K562 (cell line): ENCODE results near the gene FSHR. TPM values are rescaled to one million over a fixed set of nuclear protein-coding genes. Genes with fewer than 3 reads are reported as not detected.

Experiments used
- ATAC-seq: fragments of 200-7000 bp; cut with Tn5 transposase; 3 replicates; pipeline ENCODE4 v1.9.1; 2020; ENCODE audit warnings: moderate library complexity
- BruUV-seq: library from RNA; stranded (reverse); fragments of 400-500 nt; replicated peaks from 2 replicates; lab custom pipeline; 2021; lab: Mats Ljungman, UMichigan
- CTCF ChIA-PET: fragments of 300-600 bp; formaldehyde crosslinking; extraction: SDS; loops from one replicate; lab custom pipeline; 2021; ENCODE audit warnings: low intra/inter-chr PET ratio; lab: Yijun Ruan, JAX
- POLR2A ChIA-PET: fragments of 300-600, 350-650 bp; sonication (Branson Sonifier 250); formaldehyde crosslinking; extraction: SDS; loops from one replicate; lab custom pipeline; 2021; ENCODE audit warnings: antibody characterized with exemption, inconsistent platforms; lab: Yijun Ruan, JAX
- DNase-seq, 4 experiments: peaks; one replicate each; pipeline versions ENCODE4 v3.0.0 to v3.0.0-alpha.2; 2011 to 2018; ENCODE audit warnings: low spot score in 3 of 4, mixed read lengths in 3 of 4; ENCODE audit errors: extremely low read depth in 1 of 4
- FAIRE-seq: peaks from 2 replicates; lab custom pipeline; 2011; peaks lifted over from hg19 to GRCh38; lab: Jason Lieb, UNC
- H2AFZ ChIP-seq: 2 replicates; pipeline ENCODE4 v1.6.0; 2011; ENCODE audit warnings: low read depth, low read length, control low read depth, inconsistent platforms
- H3K27ac ChIP-seq: fragments of 200-600 bp; 3 replicates; pipeline ENCODE4 v1.8.0; 2011; ENCODE audit warnings: low read depth, mild to moderate bottlenecking, control low read depth, inconsistent platforms, low read length, moderate library complexity, mixed read lengths; ENCODE audit errors: extremely low read depth
- H3K27me3 ChIP-seq, 2 experiments: fragments of 300-600 bp in 1 of 2; 2 replicates in 1 of 2; 3 replicates in 1 of 2; pipeline versions ENCODE4 v1.6.0 to v1.8.0; 2011; ENCODE audit warnings: inconsistent platforms in 2 of 2, low read length in 2 of 2, mild to moderate bottlenecking in 1 of 2, mixed read lengths in 1 of 2, moderate library complexity in 1 of 2; ENCODE audit not compliant: control insufficient read depth in 2 of 2, insufficient read depth in 2 of 2
- H3K36me3 ChIP-seq: fragments of 300-600 bp; 3 replicates; pipeline ENCODE4 v1.8.0; 2011; ENCODE audit warnings: mild to moderate bottlenecking, low read length, inconsistent platforms; ENCODE audit not compliant: control insufficient read depth, insufficient read depth
- H3K4me1 ChIP-seq, 2 experiments: fragments of 200-600 bp in 1 of 2; replicated peaks in 1 of 2; 2 replicates in 1 of 2; 3 replicates in 1 of 2; pipeline versions ENCODE4 v1.5.1 to v1.8.0; 2011; ENCODE audit warnings: inconsistent platforms in 2 of 2, low read length in 2 of 2, mild to moderate bottlenecking in 1 of 2, mixed read lengths in 1 of 2, moderate library complexity in 1 of 2; ENCODE audit not compliant: control insufficient read depth in 2 of 2, insufficient read depth in 2 of 2
- H3K4me2 ChIP-seq: 2 replicates; pipeline ENCODE4 v1.6.1; 2011; ENCODE audit warnings: low read length, control low read depth, inconsistent platforms, mixed read lengths; ENCODE audit not compliant: insufficient read depth
- H3K4me3 ChIP-seq: fragments of 200-600 bp; sonication (generic), shearing (Covaris generic); 2 replicates; pipeline ENCODE4 v1.5.1; 2016; ENCODE audit warnings: control low read depth, inconsistent platforms
- H3K79me2 ChIP-seq: fragments of 200-600 bp; 3 replicates; pipeline ENCODE4 v1.8.0; 2011; ENCODE audit warnings: low read length, inconsistent platforms; ENCODE audit not compliant: control insufficient read depth, insufficient read depth
- H3K9ac ChIP-seq, 2 experiments: 2 replicates each; pipeline versions ENCODE4 v1.6.0 to v1.6.1; 2011; ENCODE audit warnings: low read depth in 2 of 2, low read length in 2 of 2, control low read depth in 1 of 2, inconsistent platforms in 1 of 2, mild to moderate bottlenecking in 1 of 2, mixed read lengths in 1 of 2; ENCODE audit not compliant: insufficient read depth in 1 of 2
- H3K9me1 ChIP-seq: one replicate; pipeline ENCODE4 v1.6.0; 2011; ENCODE audit warnings: inconsistent platforms, mild to moderate bottlenecking, low read length, moderate library complexity; ENCODE audit not compliant: control insufficient read depth, insufficient read depth
- H3K9me3 ChIP-seq: replicated peaks from 2 replicates; pipeline ENCODE4 v1.5.1; 2011; ENCODE audit warnings: low read depth, low read length, inconsistent platforms; ENCODE audit not compliant: control insufficient read depth, insufficient read depth
- H4K20me1 ChIP-seq: replicated peaks from 2 replicates; pipeline ENCODE4 v1.6.1; 2011; ENCODE audit warnings: low read length, inconsistent platforms, mixed read lengths; ENCODE audit not compliant: control insufficient read depth, insufficient read depth
- CBFA2T2 ChIP-seq: fragments of 450-650 bp; conservative IDR thresholded peaks from 2 replicates; pipeline ENCODE4 v1.6.1; 2017; ENCODE audit warnings: mild to moderate bottlenecking
- FUS ChIP-seq: fragments of 200-400 bp; formaldehyde crosslinking; optimal IDR thresholded peaks from 2 replicates; pipeline ENCODE3; 2017; ENCODE audit warnings: low read depth, low read length
- JUND ChIP-seq, 2 experiments: IDR thresholded peaks; 2 replicates in 1 of 2; 3 replicates in 1 of 2; pipeline ENCODE4 v1.6.1; 2011; ENCODE audit warnings: borderline replicate concordance in 2 of 2, low read depth in 2 of 2, low read length in 2 of 2, improper control_type of control experiment in 1 of 2, missing biosample characterization in 1 of 2, missing genetic modification characterization in 1 of 2, missing genetic modification reagents in 1 of 2
- NFRKB ChIP-seq: fragments of 450-650 bp; IDR thresholded peaks from 2 replicates; pipeline ENCODE4 v1.6.1; 2016; ENCODE audit warnings: low read depth
- NUFIP1 ChIP-seq: fragments of 450-650 bp; IDR thresholded peaks from 2 replicates; pipeline ENCODE4 v1.6.1; 2018; ENCODE audit not compliant: partially characterized antibody
- POU5F1 ChIP-seq: fragments of 150-350 bp; IDR thresholded peaks from 2 replicates; pipeline ENCODE4 v1.6.1; 2014; ENCODE audit warnings: borderline replicate concordance, low read length, low read depth, mild to moderate bottlenecking; ENCODE audit not compliant: partially characterized antibody
- SNRNP70 ChIP-seq: fragments of 200-400 bp; formaldehyde crosslinking; optimal IDR thresholded peaks from 2 replicates; pipeline ENCODE3; 2017; ENCODE audit warnings: low read depth, low read length
- SPI1 ChIP-seq: IDR thresholded peaks from 2 replicates; pipeline ENCODE4 v1.6.1; 2011; ENCODE audit warnings: low read depth, low read length, control low read depth, borderline replicate concordance
- ZFX ChIP-seq: sonication (generic); formaldehyde crosslinking; IDR thresholded peaks from 2 replicates; pipeline ENCODE4 v1.8.0; 2022; ENCODE audit warnings: mild to moderate bottlenecking, missing genetic modification reagents, moderate library complexity
- ZNF146 ChIP-seq: IDR thresholded peaks from one replicate; pipeline ENCODE4 v1.6.1; 2018; ENCODE audit warnings: missing compliant biosample characterization; ENCODE audit not compliant: unreplicated experiment
- ZNF175 ChIP-seq: fragments of 200-800 bp; sonication (Bioruptor generic); IDR thresholded peaks from 2 replicates; pipeline ENCODE4 v1.6.1; 2016; ENCODE audit warnings: low read depth, mild to moderate bottlenecking, missing genetic modification characterization, missing compliant biosample characterization
- WGBS: fragments of 100-300 bp; shearing (Covaris generic); methylation state at CpG from one replicate; pipeline ENCODE4 v1.1.6; 2016; ENCODE audit warnings: low coverage, mixed read lengths; ENCODE audit not compliant: insufficient coverage; ENCODE audit errors: missing lambda C conversion rate; 5-methylcytosine and 5-hydroxymethylcytosine counted together
- in situ Hi-C: fragments of 300-500 bp; cut with MboI; formaldehyde crosslinking; loops from 4 replicates; pipeline ENCODE4 v1.15.0; 2018; ENCODE audit warnings: inconsistent platforms, mixed read lengths
- intact Hi-C: fragments of 100-400 bp; cut with micrococcal nuclease; formaldehyde crosslinking; loops from 2 replicates; pipeline ENCODE4 v1.14.2; 2022
- polyA plus RNA-seq, 8 experiments: library from polyadenylated mRNA; depleted of rRNA in 4 of 8; stranded (reverse) in 5 of 8; unstranded in 3 of 8; fragments of >200 nt; fragmentation: Nextera tagmentation in 2 of 8; fragmentation: Illumina TruSeq in 1 of 8; extraction: Ambion mirVana in 2 of 8; extraction: Trizol in 1 of 8; gene quantifications; 2 replicates each; pipeline versions ENCODE4 v1.2.1 to v1.2.3, GENCODE V29; 2011 to 2014; ENCODE audit warnings: inconsistent platforms in 1 of 8, missing spikeins in 1 of 8
- total RNA-seq, 7 experiments: library from RNA; depleted of rRNA in 6 of 7; stranded (reverse); fragments of >200 nt in 6 of 7; fragmentation: Illumina TruSeq in 2 of 7; extraction: Trizol in 2 of 7; gene quantifications; 2 replicates each; pipeline versions ENCODE4 v1.2.1 to v1.2.3, GENCODE V29; 2011 to 2021; ENCODE audit warnings: low replicate concordance in 1 of 7
- TF ChIP-seq, protein P1 (sequence below): fragments of 250-450 bp; sonication (Bioruptor Pico); IDR thresholded peaks from 2 replicates; pipeline ENCODE4 v1.5.0; 2021
- TF ChIP-seq, protein P2 (sequence below), 2 experiments: fragments of 450-650 bp; conservative IDR thresholded peaks; 2 replicates each; pipeline ENCODE4 v1.6.1; 2017; ENCODE audit warnings: mild to moderate bottlenecking in 2 of 2, moderate library complexity in 2 of 2

FSHR gene
- total and polyA plus RNA-seq, 9 of the 15 experiments (the other 6 are each of a cell fraction or from before 2014, with no cell fraction given) = not detected

DNA sequence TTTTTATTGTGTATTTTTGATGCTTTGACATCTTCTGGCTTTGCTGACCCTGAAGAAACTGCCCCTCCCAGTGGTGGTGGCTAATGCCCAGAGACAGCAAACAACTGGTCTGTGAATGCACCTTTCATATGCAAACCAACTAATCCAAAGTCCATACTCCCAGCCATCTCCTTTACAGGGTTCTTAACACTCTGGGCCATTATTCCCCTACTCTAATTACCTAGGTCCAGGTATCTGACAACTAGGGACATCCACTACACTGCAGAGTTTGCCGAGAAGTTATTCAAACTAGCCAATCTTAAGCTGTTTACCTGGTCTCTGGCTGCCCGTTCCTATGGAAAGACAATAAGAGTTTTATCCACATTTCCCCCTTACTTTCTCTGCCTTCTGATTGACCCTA lies 73.6 kb downstream of the FSHR start:
- DNase-seq (no peak), ATAC-seq (no peak), FAIRE-seq (no peak)
- no peak overlapping the region for H2AFZ ChIP-seq
- intact Hi-C loops (no loop called here), in situ Hi-C loops (no loop called here)
- ChIA-PET POLR2A (no interaction called here), CTCF (no interaction called here)
- no peaks in the 10 kb centered on the region for H3K9me3 ChIP-seq
- no peaks in the 10 kb centered on the region for H3K79me2 ChIP-seq
- no peak overlapping the region for H3K27ac ChIP-seq
- H3K4me1 ChIP-seq = no peaks in the 10 kb centered on the region
- TF ChIP-seq FUS (no peak), NUFIP1 (no peak), SNRNP70 (no peak), ZNF146 (no peak), NFRKB (no peak)
- TF ChIP-seq, protein P1, sequence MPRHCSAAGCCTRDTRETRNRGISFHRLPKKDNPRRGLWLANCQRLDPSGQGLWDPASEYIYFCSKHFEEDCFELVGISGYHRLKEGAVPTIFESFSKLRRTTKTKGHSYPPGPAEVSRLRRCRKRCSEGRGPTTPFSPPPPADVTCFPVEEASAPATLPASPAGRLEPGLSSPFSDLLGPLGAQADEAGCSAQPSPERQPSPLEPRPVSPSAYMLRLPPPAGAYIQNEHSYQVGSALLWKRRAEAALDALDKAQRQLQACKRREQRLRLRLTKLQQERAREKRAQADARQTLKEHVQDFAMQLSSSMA (CRISPR knock-in tag) = no peak
- H3K9ac ChIP-seq = no peak overlapping the region
- no peaks in the 10 kb centered on the region for H3K27me3 ChIP-seq
- H4K20me1 ChIP-seq = no peaks in the 10 kb centered on the region
- no peaks in the 10 kb centered on the region for H3K36me3 ChIP-seq
- no TSS peak for BruUV-seq
- H3K4me2 ChIP-seq = no peak overlapping the region
- 3% methylated on average over 2 of the region's 2 CpGs for WGBS
- no peaks in the 10 kb centered on the region for H3K9me1 ChIP-seq
- H3K4me3 ChIP-seq = no peak overlapping the region

DNA sequence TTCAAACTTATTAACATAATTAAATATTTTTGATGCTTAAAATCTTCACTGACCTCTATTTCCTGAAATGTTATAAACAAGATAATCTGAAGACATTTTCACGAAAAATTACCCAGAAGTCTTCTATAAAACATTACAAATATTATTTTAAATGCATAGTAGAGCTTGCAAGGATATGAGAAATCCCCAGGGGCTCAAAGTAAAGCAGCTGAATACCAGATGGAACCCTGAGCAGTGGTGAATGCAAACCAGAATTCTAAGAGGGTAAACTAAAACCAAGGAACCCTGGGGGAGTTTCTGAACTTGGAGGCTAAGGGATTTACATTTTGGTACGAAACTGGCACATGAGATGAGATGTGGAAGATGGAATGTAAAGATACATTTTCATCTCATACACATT lies 83.6 kb downstream of the FSHR start:
- Histone ChIP-seq H3K4me1 (no peaks in the 10 kb centered on the region), H4K20me1 (no peaks in the 10 kb centered on the region), H3K9me1 (no peaks in the 10 kb centered on the region), H3K27ac (no peak overlapping the region), H2AFZ (no peak overlapping the region), H3K9ac (no peak overlapping the region), H3K79me2 (no peaks in the 10 kb centered on the region), H3K27me3 (no peaks in the 10 kb centered on the region), H3K36me3 (no peaks in the 10 kb centered on the region), H3K9me3 (no peaks in the 10 kb centered on the region), H3K4me2 (no peak overlapping the region), H3K4me3 (no peak overlapping the region)
- ChIA-PET CTCF (no interaction called here), POLR2A (no interaction called here)
- WGBS = 3% methylated on average over 2 of the region's 2 CpGs
- FAIRE-seq (no peak), ATAC-seq (no peak), DNase-seq (no peak)
- intact Hi-C loops (no loop called here), in situ Hi-C loops (no loop called here)
- no TSS peak for BruUV-seq
- TF ChIP-seq, protein P2, sequence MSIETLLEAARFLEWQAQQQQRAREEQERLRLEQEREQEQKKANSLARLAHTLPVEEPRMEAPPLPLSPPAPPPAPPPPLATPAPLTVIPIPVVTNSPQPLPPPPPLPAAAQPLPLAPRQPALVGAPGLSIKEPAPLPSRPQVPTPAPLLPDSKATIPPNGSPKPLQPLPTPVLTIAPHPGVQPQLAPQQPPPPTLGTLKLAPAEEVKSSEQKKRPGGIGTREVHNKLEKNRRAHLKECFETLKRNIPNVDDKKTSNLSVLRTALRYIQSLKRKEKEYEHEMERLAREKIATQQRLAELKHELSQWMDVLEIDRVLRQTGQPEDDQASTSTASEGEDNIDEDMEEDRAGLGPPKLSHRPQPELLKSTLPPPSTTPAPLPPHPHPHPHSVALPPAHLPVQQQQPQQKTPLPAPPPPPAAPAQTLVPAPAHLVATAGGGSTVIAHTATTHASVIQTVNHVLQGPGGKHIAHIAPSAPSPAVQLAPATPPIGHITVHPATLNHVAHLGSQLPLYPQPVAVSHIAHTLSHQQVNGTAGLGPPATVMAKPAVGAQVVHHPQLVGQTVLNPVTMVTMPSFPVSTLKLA (conservative IDR thresholded peaks at IDR 0.05) = no peak
- no peak for TF ChIP-seq ZNF175 (CRISPR knock-in tag)
- no peak for TF ChIP-seq ZFX (CRISPR knock-in tag)
- no peak for TF ChIP-seq JUND (IDR thresholded peaks at IDR 0.05; ENCODE audit: borderline replicate concordance, low read depth, low read length)
- no peak for TF ChIP-seq JUND (tag; IDR thresholded peaks at IDR 0.05; ENCODE audit: borderline replicate concordance, low read depth, low read length)
- TF ChIP-seq CBFA2T2 = no peak
- TF ChIP-seq SPI1 = no peak
- no peak for TF ChIP-seq POU5F1
